Astrocyte (in vitro differentiated cells and primary cell): ENCODE data around the gene LDLRAD4. TPM values are rescaled to one million over a fixed set of nuclear protein-coding genes. Genes with fewer than 3 reads are reported as not detected.

Experiments used
- DNase-seq: peaks from one replicate; pipeline ENCODE4 v3.0.0-alpha.2; 2010; ENCODE audit warnings: low read depth
- FAIRE-seq: peaks from 2 replicates; lab custom pipeline; 2011; peaks lifted over from hg19 to GRCh38; lab: Jason Lieb, UNC
- H2AFZ ChIP-seq: 2 replicates; pipeline ENCODE4 v1.6.0; 2012; ENCODE audit warnings: low read depth, low read length, inconsistent platforms
- H3K27ac ChIP-seq: 2 replicates; pipeline ENCODE4 v1.5.1; 2011; ENCODE audit warnings: low read depth, low read length, inconsistent platforms
- H3K27me3 ChIP-seq: 2 replicates; pipeline ENCODE4 v1.6.0; 2011; ENCODE audit warnings: low read length, inconsistent platforms; ENCODE audit not compliant: insufficient read depth
- H3K36me3 ChIP-seq: 2 replicates; pipeline ENCODE4 v1.5.1; 2011; ENCODE audit warnings: low read length, inconsistent platforms; ENCODE audit not compliant: insufficient read depth
- H3K4me1 ChIP-seq: 2 replicates; pipeline ENCODE4 v1.5.1; 2011; ENCODE audit warnings: low read length, inconsistent platforms; ENCODE audit not compliant: insufficient read depth
- H3K4me2 ChIP-seq: 2 replicates; pipeline ENCODE4 v1.6.0; 2012; ENCODE audit warnings: low read length, inconsistent platforms
- H3K4me3 ChIP-seq: 2 replicates; pipeline ENCODE4 v1.5.1; 2011; ENCODE audit warnings: low read depth, mild to moderate bottlenecking, low read length, inconsistent platforms; ENCODE audit not compliant: insufficient read depth
- H3K79me2 ChIP-seq: 2 replicates; pipeline ENCODE4 v1.6.0; 2012; ENCODE audit warnings: mild to moderate bottlenecking, low read length, inconsistent platforms; ENCODE audit not compliant: insufficient read depth
- H3K9ac ChIP-seq: 2 replicates; pipeline ENCODE4 v1.6.0; 2012; ENCODE audit warnings: mild to moderate bottlenecking, low read length, inconsistent platforms
- H3K9me3 ChIP-seq: 2 replicates; pipeline ENCODE4 v1.5.1; 2012; ENCODE audit warnings: low read depth, mild to moderate bottlenecking, low read length, inconsistent platforms; ENCODE audit not compliant: insufficient read depth
- H4K20me1 ChIP-seq: 2 replicates; pipeline ENCODE4 v1.6.0; 2012; ENCODE audit warnings: low read length, inconsistent platforms; ENCODE audit not compliant: insufficient read depth
- H3K27ac Mint-ChIP-seq: one replicate; pipeline ENCODE4 v1.8.0; 2021; ENCODE audit warnings: mild to moderate bottlenecking, mixed read lengths; ENCODE audit not compliant: unreplicated experiment
- H3K27me3 Mint-ChIP-seq: one replicate; pipeline ENCODE4 v1.8.0; 2021; ENCODE audit warnings: low read depth, mixed read lengths; ENCODE audit not compliant: unreplicated experiment
- H3K36me3 Mint-ChIP-seq: one replicate; pipeline ENCODE4 v1.8.0; 2021; ENCODE audit warnings: low read depth, mixed read lengths; ENCODE audit not compliant: unreplicated experiment
- H3K4me1 Mint-ChIP-seq: one replicate; pipeline ENCODE4 v1.8.0; 2021; ENCODE audit warnings: low read depth, mixed read lengths; ENCODE audit not compliant: unreplicated experiment
- H3K4me3 Mint-ChIP-seq: one replicate; pipeline ENCODE4 v1.8.0; 2021; ENCODE audit warnings: mild to moderate bottlenecking, moderate library complexity, mixed read lengths; ENCODE audit not compliant: unreplicated experiment
- H3K9me3 Mint-ChIP-seq: one replicate; pipeline ENCODE4 v1.8.0; 2021; ENCODE audit warnings: mild to moderate bottlenecking, mixed read lengths; ENCODE audit not compliant: unreplicated experiment
- EZH2 ChIP-seq: IDR thresholded peaks from 2 replicates; pipeline ENCODE4 v1.6.1; 2012; ENCODE audit warnings: mild to moderate bottlenecking, low read length, inconsistent platforms; ENCODE audit not compliant: insufficient read depth
- total RNA-seq: library from RNA; stranded (reverse); gene quantifications from 2 replicates; pipeline ENCODE4 v1.2.1, GENCODE V29; 2021
- TF ChIP-seq, protein P1 (sequence below): IDR thresholded peaks from 2 replicates; pipeline ENCODE4 v1.5.1; 2011; ENCODE audit warnings: low read depth, mild to moderate bottlenecking, inconsistent platforms, low read length, moderate library complexity; ENCODE audit not compliant: insufficient read depth

Gene LDLRAD4
- total RNA-seq, 1 donor from 2014 or later = 26.0 TPM

DNA sequence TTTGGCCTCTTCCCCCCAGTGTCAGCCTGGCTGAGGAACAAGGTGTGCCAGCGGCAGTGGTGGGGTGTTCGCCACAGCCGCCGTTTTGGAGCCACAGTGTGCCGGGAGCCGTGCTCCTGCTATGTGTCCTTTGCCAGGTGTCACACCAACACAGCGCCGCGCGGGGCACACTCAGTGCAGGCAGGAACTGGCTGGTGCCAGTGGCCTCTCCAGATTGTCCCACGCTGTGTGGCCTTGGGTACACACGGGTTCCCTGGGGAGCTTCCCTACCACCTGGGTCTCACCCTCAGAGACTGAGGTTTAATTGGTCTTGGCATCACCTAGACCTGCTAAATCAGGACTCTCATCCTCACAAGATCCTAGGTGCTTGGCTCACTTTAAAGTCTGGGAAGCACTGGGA is 171.6 kb downstream of the LDLRAD4 start:
- TF ChIP-seq EZH2 = no peak
- TF ChIP-seq, protein P1, sequence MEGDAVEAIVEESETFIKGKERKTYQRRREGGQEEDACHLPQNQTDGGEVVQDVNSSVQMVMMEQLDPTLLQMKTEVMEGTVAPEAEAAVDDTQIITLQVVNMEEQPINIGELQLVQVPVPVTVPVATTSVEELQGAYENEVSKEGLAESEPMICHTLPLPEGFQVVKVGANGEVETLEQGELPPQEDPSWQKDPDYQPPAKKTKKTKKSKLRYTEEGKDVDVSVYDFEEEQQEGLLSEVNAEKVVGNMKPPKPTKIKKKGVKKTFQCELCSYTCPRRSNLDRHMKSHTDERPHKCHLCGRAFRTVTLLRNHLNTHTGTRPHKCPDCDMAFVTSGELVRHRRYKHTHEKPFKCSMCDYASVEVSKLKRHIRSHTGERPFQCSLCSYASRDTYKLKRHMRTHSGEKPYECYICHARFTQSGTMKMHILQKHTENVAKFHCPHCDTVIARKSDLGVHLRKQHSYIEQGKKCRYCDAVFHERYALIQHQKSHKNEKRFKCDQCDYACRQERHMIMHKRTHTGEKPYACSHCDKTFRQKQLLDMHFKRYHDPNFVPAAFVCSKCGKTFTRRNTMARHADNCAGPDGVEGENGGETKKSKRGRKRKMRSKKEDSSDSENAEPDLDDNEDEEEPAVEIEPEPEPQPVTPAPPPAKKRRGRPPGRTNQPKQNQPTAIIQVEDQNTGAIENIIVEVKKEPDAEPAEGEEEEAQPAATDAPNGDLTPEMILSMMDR = no peak
- Mint-ChIP-seq H3K4me1 (peaks cover 12% of the 10 kb centered on the region), H3K27ac (no peak overlapping the region), H3K4me3 (no peak overlapping the region), H3K36me3 (peaks cover 5% of the 10 kb centered on the region), H3K9me3 (no peaks in the 10 kb centered on the region), H3K27me3 (no peaks in the 10 kb centered on the region)
- FAIRE-seq = no peak
- Histone ChIP-seq H3K9ac (no peak overlapping the region), H3K4me3 (no peak overlapping the region), H3K27me3 (peaks cover 4% of the 10 kb centered on the region), H3K27ac (no peak overlapping the region), H3K9me3 (no peaks in the 10 kb centered on the region), H3K4me1 (peaks cover 8% of the 10 kb centered on the region), H3K79me2 (no peaks in the 10 kb centered on the region), H2AFZ (no peak overlapping the region), H3K4me2 (no peak overlapping the region), H4K20me1 (no peaks in the 10 kb centered on the region), H3K36me3 (no peaks in the 10 kb centered on the region)
- DNase-seq = no peak

DNA sequence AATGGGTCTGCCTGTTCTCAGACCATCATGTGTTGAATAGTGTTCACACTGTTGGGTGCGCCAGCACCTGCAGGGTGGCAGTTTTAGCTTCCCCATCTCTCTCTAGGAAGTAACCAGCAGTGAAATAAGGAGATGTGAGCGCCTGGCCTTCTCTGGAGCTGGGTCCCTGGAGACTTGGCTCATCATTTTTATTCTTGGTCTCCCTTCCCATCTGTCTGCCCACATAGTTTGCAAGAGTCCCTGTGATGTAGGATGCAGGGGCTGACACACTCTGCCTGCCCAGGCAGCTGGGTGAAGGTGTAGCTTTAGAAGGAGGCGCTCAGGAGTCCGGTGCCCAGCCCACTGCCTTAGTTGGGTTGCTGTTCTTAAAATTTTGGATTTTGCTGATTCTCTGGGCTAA is 172.2 kb downstream of the LDLRAD4 start:
- peak overlapping the region; percentile 26 for H3K27ac Mint-ChIP-seq
- no peak overlapping the region for H2AFZ ChIP-seq
- no peak overlapping the region for H3K27ac ChIP-seq
- DNase-seq (no peak), FAIRE-seq (no peak)
- no peak overlapping the region for H3K9ac ChIP-seq
- H3K4me1 ChIP-seq = peaks cover 8% of the 10 kb centered on the region
- peaks cover 4% of the 10 kb centered on the region for H3K27me3 ChIP-seq
- H3K4me3 ChIP-seq = no peak overlapping the region
- TF ChIP-seq, protein P1 = no peak
- no peak for TF ChIP-seq EZH2
- H3K4me1 Mint-ChIP-seq = peaks cover 12% of the 10 kb centered on the region
- H4K20me1 ChIP-seq = no peaks in the 10 kb centered on the region
- no peak overlapping the region for H3K4me3 Mint-ChIP-seq
- H3K36me3 Mint-ChIP-seq = peaks cover 3% of the 10 kb centered on the region
- no peak overlapping the region for H3K4me2 ChIP-seq
- H3K36me3 ChIP-seq = no peaks in the 10 kb centered on the region
- H3K9me3 ChIP-seq = no peaks in the 10 kb centered on the region
- H3K9me3 Mint-ChIP-seq = no peaks in the 10 kb centered on the region
- H3K79me2 ChIP-seq = no peaks in the 10 kb centered on the region
- no peaks in the 10 kb centered on the region for H3K27me3 Mint-ChIP-seq

DNA sequence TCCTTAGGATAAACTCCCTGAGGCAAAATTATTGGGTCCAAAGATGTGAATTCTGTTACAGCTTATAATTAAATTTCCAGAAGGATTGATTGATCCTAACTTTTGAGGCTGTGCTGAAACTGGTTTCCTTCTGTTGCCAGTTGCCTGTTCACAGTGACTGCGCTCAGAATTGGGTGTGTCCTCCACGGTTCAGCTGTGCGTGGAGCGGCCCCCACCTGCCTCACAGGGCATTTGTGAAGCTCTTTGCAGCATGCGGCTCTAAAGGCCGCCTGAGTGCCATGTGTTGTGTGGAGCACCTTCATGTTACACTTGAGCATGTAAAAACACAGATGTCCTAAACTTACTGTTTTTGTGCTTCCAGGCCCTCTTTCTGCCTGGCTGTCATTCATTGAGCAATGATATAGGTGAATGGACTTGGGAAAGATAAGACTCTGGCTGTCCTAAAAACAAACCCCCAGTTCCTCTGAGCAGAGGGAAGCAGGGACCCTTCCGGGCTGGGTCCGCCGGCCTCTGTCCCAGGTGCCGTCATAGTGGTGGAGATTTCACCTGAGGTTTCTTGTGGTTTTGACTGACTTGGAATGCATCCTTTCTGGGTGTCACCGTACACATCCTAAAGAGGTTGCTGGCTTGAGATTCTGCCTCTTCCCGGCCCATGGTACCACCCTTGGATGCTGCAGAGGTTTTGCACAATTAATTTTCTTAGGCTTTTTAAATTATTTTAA is 173.6 kb downstream of the LDLRAD4 start:
- H3K79me2 ChIP-seq = no peaks in the 10 kb centered on the region
- H2AFZ ChIP-seq = no peak overlapping the region
- Mint-ChIP-seq H3K36me3 (peaks cover 3% of the 10 kb centered on the region), H3K4me3 (no peak overlapping the region), H3K4me1 (peaks cover 12% of the 10 kb centered on the region), H3K27ac (no peak overlapping the region), H3K27me3 (no peaks in the 10 kb centered on the region), H3K9me3 (peaks cover 2% of the 10 kb centered on the region)
- FAIRE-seq (no peak), DNase-seq (no peak)
- H4K20me1 ChIP-seq = no peaks in the 10 kb centered on the region
- TF ChIP-seq, protein P1 = no peak
- TF ChIP-seq EZH2 = no peak
- peaks cover 4% of the 10 kb centered on the region for H3K27me3 ChIP-seq
- H3K9ac ChIP-seq = no peak overlapping the region
- H3K36me3 ChIP-seq = no peaks in the 10 kb centered on the region
- peaks cover 8% of the 10 kb centered on the region for H3K4me1 ChIP-seq
- no peaks in the 10 kb centered on the region for H3K9me3 ChIP-seq
- H3K4me3 ChIP-seq = no peak overlapping the region
- H3K27ac ChIP-seq = no peak overlapping the region
- no peak overlapping the region for H3K4me2 ChIP-seq
